Ascending aorta (tissue), 2 donors: ENCODE measurements around the gene ATP2B3. TPM values are rescaled to one million over a fixed set of nuclear protein-coding genes. Genes with fewer than 3 reads are reported as not detected.
A peak's percentile ranks its signal among the peaks of the same experiment; 100 is the strongest.

Experiments used
- DNase-seq, 2 donors: peaks; one replicate each; pipeline ENCODE4 v3.0.0-alpha.2; 2019; ENCODE audit warnings: low spot score in 2 of 2
- H3K27ac ChIP-seq, 2 donors: fragments of 200-600 bp; sonication (generic); one replicate each; pipeline ENCODE4 v1.5.1; 2016 to 2017; ENCODE audit warnings: mild to moderate bottlenecking in 1 of 2
- H3K27me3 ChIP-seq: fragments of 200-600 bp; sonication (generic); one replicate; pipeline ENCODE4 v1.5.1; 2017
- H3K36me3 ChIP-seq, 2 donors: fragments of 200-600 bp; sonication (generic); one replicate each; pipeline ENCODE4 v1.5.1; 2016
- H3K4me1 ChIP-seq, 2 donors: fragments of 200-600 bp; sonication (generic); one replicate each; pipeline ENCODE4 v1.5.1; 2016 to 2017; ENCODE audit warnings: mild to moderate bottlenecking in 1 of 2
- H3K4me3 ChIP-seq, 2 donors: fragments of 200-600 bp; sonication (generic); one replicate each; pipeline ENCODE4 v1.5.1; 2016 to 2017; ENCODE audit warnings: mild to moderate bottlenecking in 1 of 2
- H3K9me3 ChIP-seq, 2 donors: fragments of 200-600 bp; sonication (generic); one replicate each; pipeline ENCODE4 v1.5.1; 2016
- CTCF ChIP-seq, 3 experiments: fragments of 200-600 bp in 2 of 3; fragments of 450-650 bp in 1 of 3; sonication (generic) in 2 of 3; IDR thresholded peaks; one replicate each; pipeline ENCODE4 v1.5.1; 2016 to 2019; ENCODE audit warnings: antibody characterized with exemption in 3 of 3, mild to moderate bottlenecking in 1 of 3, moderate library complexity in 1 of 3
- intact Hi-C: fragments of 100-400 bp; cut with DNase I; formaldehyde crosslinking; loops from one replicate; pipeline ENCODE4 v1.15.1; 2023
- total RNA-seq: library from RNA; depleted of rRNA; stranded (reverse); fragments of >200 nt; gene quantifications from one replicate; pipeline ENCODE4 v1.1.0, GENCODE V29; 2016

Gene ATP2B3
- total RNA-seq, 1 donor from 2014 or later = 0.32 TPM

DNA sequence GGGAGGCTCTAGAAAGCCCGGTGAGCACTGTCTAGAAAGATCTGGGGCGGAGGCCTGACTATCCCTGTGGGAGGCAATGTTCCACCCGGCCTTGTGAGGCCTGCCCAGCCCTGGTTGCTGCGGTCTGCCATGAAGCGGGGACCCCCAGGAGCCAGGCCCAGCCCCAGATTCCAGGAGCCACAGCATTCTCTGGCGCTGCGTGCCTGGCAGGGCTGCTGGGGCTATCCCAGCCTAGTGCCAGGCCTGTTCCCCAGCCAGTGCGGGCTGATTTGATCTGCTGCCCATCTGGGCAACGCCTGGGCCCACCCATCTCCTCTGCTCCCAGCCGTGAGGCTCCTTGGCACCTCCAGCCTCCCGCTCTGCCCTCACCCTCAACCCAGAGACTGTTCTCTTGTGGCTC, 19.6 kb downstream of the ATP2B3 start:
- H3K9me3 ChIP-seq = no peaks in the 10 kb centered on the region
- TF ChIP-seq CTCF (IDR thresholded peaks at IDR 0.05) = no peak
- no peak overlapping the region for H3K4me3 ChIP-seq
- H3K27ac ChIP-seq = no peak overlapping the region
- no peaks in the 10 kb centered on the region for H3K27me3 ChIP-seq
- H3K4me1 ChIP-seq = no peaks in the 10 kb centered on the region
- intact Hi-C loops = loop anchor here (5.0 kb wide), 1 partner anchor 130 kb away; no protein-coding TSS in a partner anchor
- no peak for DNase-seq
- no peaks in the 10 kb centered on the region for H3K36me3 ChIP-seq

DNA sequence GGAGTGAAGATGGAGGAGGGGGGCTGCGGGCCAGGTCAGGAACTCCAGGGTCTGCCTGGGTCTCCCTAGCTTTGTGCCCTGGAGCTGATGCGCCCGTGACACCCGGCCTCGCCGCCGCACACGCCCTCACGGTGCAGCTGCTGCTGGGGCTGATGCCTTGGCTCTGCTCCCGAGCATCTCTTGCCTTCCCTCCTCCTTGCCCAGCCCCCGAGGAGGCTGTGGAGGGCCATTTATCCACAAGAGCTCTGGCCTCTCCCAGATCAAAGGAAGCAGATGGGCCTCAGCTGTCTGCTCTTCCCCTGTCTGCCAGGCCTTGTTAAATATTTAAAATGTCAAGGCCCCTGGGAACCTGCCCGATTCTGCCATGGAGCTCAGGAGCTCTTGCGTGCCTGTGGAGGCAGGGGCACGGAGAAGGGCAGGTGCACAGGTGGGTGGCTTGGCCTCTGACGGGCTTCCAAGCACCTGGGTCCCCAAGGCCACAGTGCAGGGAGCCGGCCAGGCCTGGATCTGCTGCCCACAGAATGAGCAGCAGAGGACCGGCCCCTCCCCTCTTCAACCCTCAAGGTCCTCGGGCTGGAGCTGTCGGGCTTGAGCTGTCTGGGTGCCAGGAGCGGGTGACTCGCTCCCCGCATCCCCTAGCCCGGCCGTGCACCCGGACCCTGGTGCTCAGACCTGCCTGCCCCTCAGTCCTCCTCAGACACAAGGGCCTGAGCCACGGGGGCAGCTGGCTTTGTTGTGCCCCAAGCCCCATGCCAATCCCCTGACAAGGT, 20.3 kb downstream of the ATP2B3 start:
- DNase-seq = no peak
- intact Hi-C loops = loop anchor here (5.0 kb wide), 1 partner anchor 130 kb away; no protein-coding TSS in a partner anchor
- H3K27ac ChIP-seq = no peak overlapping the region
- H3K36me3 ChIP-seq = no peaks in the 10 kb centered on the region
- H3K27me3 ChIP-seq = no peaks in the 10 kb centered on the region
- H3K9me3 ChIP-seq = no peaks in the 10 kb centered on the region
- TF ChIP-seq CTCF (IDR thresholded peaks at IDR 0.05) = no peak
- no peak overlapping the region for H3K4me3 ChIP-seq
- H3K4me1 ChIP-seq = no peaks in the 10 kb centered on the region

GRCh38 chrX:153538424-153538823, 21.0 kb downstream of the ATP2B3 start:
- no peaks in the 10 kb centered on the region for H3K36me3 ChIP-seq
- H3K4me1 ChIP-seq = no peaks in the 10 kb centered on the region
- TF ChIP-seq CTCF (IDR thresholded peaks at IDR 0.05) = no peak
- no peak overlapping the region for H3K4me3 ChIP-seq
- H3K9me3 ChIP-seq = no peaks in the 10 kb centered on the region
- no peaks in the 10 kb centered on the region for H3K27me3 ChIP-seq
- intact Hi-C loops = loop anchor here (5.0 kb wide), 1 partner anchor 129 kb away; no protein-coding TSS in a partner anchor
- DNase-seq = no peak
- H3K27ac ChIP-seq = no peak overlapping the region

GRCh38 chrX:153539171-153539978, 21.9 kb downstream of the ATP2B3 start:
- Histone ChIP-seq H3K4me3 (no peak overlapping the region), H3K27ac (no peak overlapping the region), H3K9me3 (no peaks in the 10 kb centered on the region), H3K36me3 (no peaks in the 10 kb centered on the region), H3K4me1 (no peaks in the 10 kb centered on the region), H3K27me3 (no peaks in the 10 kb centered on the region)
- TF ChIP-seq CTCF (IDR thresholded peaks at IDR 0.05) = peak; percentile 74 to 87 (median 83)
- DNase-seq = peak in 1 of 2 donors; percentile 74
- intact Hi-C loops = loop anchor here (5.0 kb wide), 1 partner anchor 128 kb away; no protein-coding TSS in a partner anchor

GRCh38 chrX:153539979-153540358, 22.5 kb downstream of the ATP2B3 start:
- no peaks in the 10 kb centered on the region for H3K36me3 ChIP-seq
- no peaks in the 10 kb centered on the region for H3K27me3 ChIP-seq
- H3K4me3 ChIP-seq = no peak overlapping the region
- no peak for TF ChIP-seq CTCF (IDR thresholded peaks at IDR 0.05)
- H3K27ac ChIP-seq = no peak overlapping the region
- no peak for DNase-seq
- intact Hi-C loops = loop anchor here (5.0 kb wide), 1 partner anchor 127 kb away; no protein-coding TSS in a partner anchor
- H3K4me1 ChIP-seq = no peaks in the 10 kb centered on the region
- no peaks in the 10 kb centered on the region for H3K9me3 ChIP-seq
